Activated T-cell treated with anti-CD3 and anti-CD28 coated beads, Interleukin-2, amount 50 U/mL, for 4 hours (primary cell): ENCODE data around the gene HOGA1. TPM values are rescaled to one million over a fixed set of nuclear protein-coding genes. Genes with fewer than 3 reads are reported as not detected.

Experiments used
- ATAC-seq, 2 donors: fragments of 200-7000 bp; cut with Tn5 transposase; one replicate each; pipeline ENCODE4 v1.10.0; 2021
- DNase-seq: peaks from one replicate; pipeline ENCODE4 v3.0.0-alpha.2; 2020
- H3K27me3 Mint-ChIP-seq: one replicate; pipeline ENCODE4 v1.8.0; 2021; ENCODE audit warnings: low read depth, mixed read lengths
- H3K36me3 Mint-ChIP-seq: one replicate; pipeline ENCODE4 v1.8.0; 2022; ENCODE audit warnings: mixed read lengths; ENCODE audit not compliant: insufficient read depth
- H3K4me1 Mint-ChIP-seq: one replicate; pipeline ENCODE4 v1.8.0; 2021; ENCODE audit warnings: low read depth, mixed read lengths
- H3K4me3 Mint-ChIP-seq: one replicate; pipeline ENCODE4 v1.8.0; 2021; ENCODE audit warnings: mild to moderate bottlenecking, moderate library complexity, mixed read lengths
- H3K9me3 Mint-ChIP-seq: one replicate; pipeline ENCODE4 v1.8.0; 2021; ENCODE audit warnings: mixed read lengths
- total RNA-seq, 3 donors: library from RNA; stranded (reverse); gene quantifications; one replicate each; pipeline ENCODE4 v1.2.1, GENCODE V29; 2021

Gene HOGA1
- total RNA-seq, 3 donors from 2014 or later: not detected

DNA sequence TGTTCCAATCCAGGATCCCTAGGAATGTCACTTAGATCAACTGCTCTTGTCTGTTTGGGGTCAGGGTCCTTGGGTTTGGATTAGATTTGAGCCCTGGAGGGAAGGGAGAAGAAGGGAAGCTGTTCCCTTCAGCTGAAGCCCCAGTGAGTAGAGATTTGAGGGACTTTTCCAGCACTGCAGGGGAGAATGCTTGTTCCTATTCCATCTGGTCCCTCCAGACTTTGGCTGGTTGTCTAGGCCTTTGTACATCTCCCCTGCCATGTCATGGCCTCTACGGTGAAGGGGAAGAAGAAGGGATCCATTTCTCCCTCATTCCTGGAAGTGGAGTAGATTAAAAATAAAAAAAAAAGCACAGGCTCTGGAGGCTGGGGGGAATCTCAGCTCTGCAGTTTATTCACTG lies 16.4 kb downstream of the HOGA1 start:
- Mint-ChIP-seq H3K36me3 (no peaks in the 10 kb centered on the region), H3K4me1 (no peaks in the 10 kb centered on the region), H3K9me3 (no peaks in the 10 kb centered on the region), H3K27me3 (no peaks in the 10 kb centered on the region), H3K4me3 (no peak overlapping the region)
- no peak for ATAC-seq
- DNase-seq: no peak

DNA sequence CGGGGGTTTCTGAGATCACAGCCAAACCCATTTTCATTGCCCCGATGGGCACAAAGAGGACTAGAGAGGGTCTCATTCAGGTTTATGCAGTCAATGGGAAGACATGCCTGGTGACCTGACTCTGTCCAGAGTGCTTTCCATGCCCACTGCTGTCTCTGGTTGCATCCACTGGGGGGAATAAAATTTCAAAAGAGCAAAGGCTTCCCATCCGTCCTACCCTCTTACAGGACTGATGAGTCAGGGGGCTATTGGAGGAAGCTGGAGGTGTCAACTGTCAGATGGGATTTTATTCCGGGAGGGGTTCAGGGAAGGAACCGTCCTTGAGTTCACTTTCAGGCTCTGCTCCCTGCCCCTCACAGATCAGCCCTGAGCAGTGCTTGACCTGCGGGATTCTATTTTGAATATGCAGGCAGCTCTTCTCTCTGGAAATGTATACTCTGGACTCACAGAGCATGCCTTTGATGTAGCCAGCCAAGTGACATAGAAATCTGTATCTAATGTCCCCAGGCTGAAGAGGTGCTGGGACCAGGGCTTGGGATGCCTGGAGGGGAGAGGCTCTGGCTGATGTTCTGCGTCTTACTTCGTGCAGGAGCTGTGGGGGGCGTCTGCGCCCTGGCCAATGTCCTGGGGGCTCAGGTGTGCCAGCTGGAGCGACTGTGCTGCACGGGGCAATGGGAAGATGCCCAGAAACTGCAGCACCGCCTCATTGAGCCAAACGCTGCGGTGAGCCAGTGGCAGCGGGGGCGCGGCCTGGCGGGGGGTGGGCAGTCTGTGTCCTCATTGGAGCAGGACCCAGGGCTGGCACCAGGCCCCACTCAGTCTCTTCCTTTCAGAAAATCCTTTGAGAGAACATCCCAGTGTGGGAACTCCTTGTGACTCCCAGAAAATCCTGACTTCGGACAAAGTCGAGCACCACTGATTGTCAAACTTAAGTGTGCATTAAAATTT lies 17.4 kb downstream of the HOGA1 start:
- no peaks in the 10 kb centered on the region for H3K27me3 Mint-ChIP-seq
- H3K9me3 Mint-ChIP-seq: no peaks in the 10 kb centered on the region
- H3K4me3 Mint-ChIP-seq: no peak overlapping the region
- no peaks in the 10 kb centered on the region for H3K4me1 Mint-ChIP-seq
- H3K36me3 Mint-ChIP-seq: no peaks in the 10 kb centered on the region
- DNase-seq (no peak), ATAC-seq (no peak)

- DNase-seq (no peak), ATAC-seq (no peak)
- H3K9me3 Mint-ChIP-seq: no peaks in the 10 kb centered on the region
- H3K36me3 Mint-ChIP-seq: no peaks in the 10 kb centered on the region
- no peaks in the 10 kb centered on the region for H3K27me3 Mint-ChIP-seq
- no peak overlapping the region for H3K4me3 Mint-ChIP-seq
- no peaks in the 10 kb centered on the region for H3K4me1 Mint-ChIP-seq
Observed at GRCh38 chr10:97607095-97607636, 23.0 kb downstream of the HOGA1 start.

DNA sequence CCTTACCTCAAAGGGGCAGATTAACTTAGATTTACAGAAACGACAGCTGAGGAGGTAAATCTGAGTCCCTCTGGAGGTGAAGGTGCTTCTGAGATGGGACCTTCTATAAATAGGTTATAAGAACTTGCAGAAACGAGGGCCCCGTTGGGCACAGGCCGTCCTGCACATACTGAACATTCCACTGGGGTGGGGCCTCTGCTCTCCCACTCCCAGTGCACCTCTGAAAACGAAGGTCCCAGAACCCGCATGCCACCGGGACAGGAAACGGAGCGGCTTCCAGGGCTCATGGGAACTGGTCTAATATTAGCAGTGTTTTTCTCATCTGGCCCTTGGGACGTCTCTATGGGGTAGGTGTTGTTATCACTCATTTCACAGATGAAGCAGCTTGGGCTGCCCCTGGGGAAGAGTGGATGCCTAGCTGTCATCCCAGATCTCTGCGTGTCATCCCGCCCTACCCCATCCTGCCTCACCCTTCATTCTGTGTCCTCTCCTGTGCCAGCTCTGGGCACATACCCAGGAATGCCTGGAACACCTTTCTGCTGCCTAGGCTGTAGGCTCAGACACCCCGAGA lies 24.9 kb downstream of the HOGA1 start:
- ATAC-seq: no peak

DNA sequence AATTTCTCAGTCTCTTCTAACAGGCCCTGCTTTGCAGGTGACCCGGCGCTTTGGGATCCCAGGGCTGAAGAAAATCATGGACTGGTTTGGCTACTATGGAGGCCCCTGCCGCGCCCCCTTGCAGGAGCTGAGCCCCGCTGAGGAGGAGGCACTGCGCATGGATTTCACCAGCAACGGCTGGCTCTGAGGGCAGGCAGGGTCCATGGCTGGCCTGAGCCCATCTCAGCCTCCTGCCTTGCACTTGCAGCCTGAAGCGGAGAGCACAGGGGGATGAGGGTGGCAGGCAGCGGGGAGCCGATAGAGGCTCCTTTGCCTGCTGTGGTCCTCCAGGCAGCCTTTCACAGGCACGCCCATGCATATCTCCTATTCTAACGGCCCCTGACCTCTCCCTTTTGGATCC lies 27.3 kb downstream of the HOGA1 start:
- no peak for DNase-seq
- Mint-ChIP-seq H3K4me1 (no peaks in the 10 kb centered on the region), H3K36me3 (no peaks in the 10 kb centered on the region), H3K27me3 (no peaks in the 10 kb centered on the region), H3K4me3 (no peak overlapping the region), H3K9me3 (no peaks in the 10 kb centered on the region)
- no peak for ATAC-seq

More for the DNA sequence above, 24.9 kb downstream of the HOGA1 start:
- no peak for DNase-seq
- no peaks in the 10 kb centered on the region for H3K4me1 Mint-ChIP-seq
- H3K9me3 Mint-ChIP-seq: no peaks in the 10 kb centered on the region
- no peaks in the 10 kb centered on the region for H3K27me3 Mint-ChIP-seq
- H3K36me3 Mint-ChIP-seq: no peaks in the 10 kb centered on the region
- no peak overlapping the region for H3K4me3 Mint-ChIP-seq

DNA sequence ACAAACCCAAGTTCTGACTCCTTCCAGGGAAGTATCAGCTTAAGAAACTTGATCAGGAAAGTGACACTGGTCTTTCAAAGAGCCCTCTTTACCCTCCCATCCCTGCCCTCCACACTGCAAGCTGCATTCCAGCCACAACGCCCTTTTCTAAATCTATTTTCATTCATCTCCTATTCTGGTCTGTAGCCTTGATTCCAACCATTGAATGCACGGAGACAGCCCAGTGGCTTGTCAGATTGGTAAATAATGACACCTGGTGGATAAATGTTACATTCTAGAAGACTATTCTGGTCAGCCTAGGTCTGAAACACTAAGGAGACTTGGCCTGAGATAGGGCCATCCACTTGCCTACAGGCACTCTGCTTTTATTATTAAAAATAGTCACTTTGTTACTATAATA lies 28.2 kb downstream of the HOGA1 start:
- no peaks in the 10 kb centered on the region for H3K9me3 Mint-ChIP-seq

GRCh38 chr10:97618285-97618684 lies 34.1 kb downstream of the HOGA1 start:
- ATAC-seq (no peak), DNase-seq (no peak)
- Mint-ChIP-seq H3K9me3 (no peaks in the 10 kb centered on the region), H3K27me3 (no peaks in the 10 kb centered on the region), H3K4me1 (no peaks in the 10 kb centered on the region), H3K4me3 (no peak overlapping the region), H3K36me3 (no peaks in the 10 kb centered on the region)

More for the DNA sequence above, 28.2 kb downstream of the HOGA1 start:
- Mint-ChIP-seq H3K4me1 (no peaks in the 10 kb centered on the region), H3K36me3 (no peaks in the 10 kb centered on the region), H3K4me3 (no peak overlapping the region), H3K27me3 (no peaks in the 10 kb centered on the region)
- ATAC-seq (no peak), DNase-seq (no peak)

DNA sequence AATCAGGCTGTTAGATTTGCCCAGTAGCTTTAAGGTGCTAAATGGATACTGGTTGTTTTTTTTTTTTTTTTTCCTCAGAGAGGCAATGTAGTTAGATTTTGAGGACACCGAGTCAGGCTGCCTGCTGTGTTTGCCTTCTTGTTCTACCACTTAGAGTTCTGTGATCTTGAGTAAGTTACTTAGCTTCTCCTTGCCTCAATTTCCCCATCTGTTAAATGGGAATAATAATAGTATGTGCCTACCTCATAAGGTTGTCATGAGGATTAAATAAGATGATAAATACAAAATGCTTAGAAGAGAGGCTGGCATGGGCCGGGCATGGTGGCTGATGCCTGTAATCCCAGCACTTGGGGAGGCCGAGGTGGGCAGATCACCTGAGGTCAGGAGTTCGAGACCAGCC lies 34.5 kb downstream of the HOGA1 start:
- no peak overlapping the region for H3K4me3 Mint-ChIP-seq
- no peaks in the 10 kb centered on the region for H3K9me3 Mint-ChIP-seq
- DNase-seq (no peak), ATAC-seq (no peak)
- no peaks in the 10 kb centered on the region for H3K27me3 Mint-ChIP-seq
- H3K4me1 Mint-ChIP-seq: no peaks in the 10 kb centered on the region
- H3K36me3 Mint-ChIP-seq: no peaks in the 10 kb centered on the region

GRCh38 chr10:97623277-97623676 lies 39.1 kb downstream of the HOGA1 start:
- no peaks in the 10 kb centered on the region for H3K9me3 Mint-ChIP-seq
- DNase-seq (no peak), ATAC-seq (no peak)
- no peaks in the 10 kb centered on the region for H3K36me3 Mint-ChIP-seq
- H3K4me3 Mint-ChIP-seq: no peak overlapping the region
- H3K4me1 Mint-ChIP-seq: no peaks in the 10 kb centered on the region
- no peaks in the 10 kb centered on the region for H3K27me3 Mint-ChIP-seq

- DNase-seq: no peak
- Mint-ChIP-seq H3K4me1 (no peaks in the 10 kb centered on the region), H3K9me3 (no peaks in the 10 kb centered on the region), H3K4me3 (no peak overlapping the region), H3K27me3 (no peaks in the 10 kb centered on the region), H3K36me3 (no peaks in the 10 kb centered on the region)
- no peak for ATAC-seq
Observed at GRCh38 chr10:97627731-97628130, 43.5 kb downstream of the HOGA1 start.

DNA sequence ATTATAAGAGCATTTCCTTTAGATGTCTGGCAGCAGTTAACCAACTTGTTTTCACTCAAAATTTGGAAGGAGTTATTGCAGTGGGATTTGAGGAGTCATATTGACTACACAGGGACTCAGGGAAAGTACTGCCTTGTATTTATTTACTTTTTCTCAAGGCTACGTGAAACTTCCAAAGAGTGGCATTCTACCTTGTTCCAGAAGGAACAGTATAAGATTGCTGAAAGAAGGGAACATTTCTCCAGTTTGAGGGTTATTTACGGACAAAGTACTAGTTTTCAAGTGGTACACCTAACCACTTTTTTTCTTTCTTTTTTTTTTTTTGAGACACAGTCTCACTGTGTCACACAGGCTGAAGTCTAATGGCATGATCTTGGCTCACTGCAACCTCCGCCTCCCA lies 44.0 kb downstream of the HOGA1 start:
- Mint-ChIP-seq H3K4me3 (no peak overlapping the region), H3K36me3 (no peaks in the 10 kb centered on the region), H3K9me3 (no peaks in the 10 kb centered on the region), H3K27me3 (no peaks in the 10 kb centered on the region), H3K4me1 (peaks cover 1% of the 10 kb centered on the region)
- no peak for DNase-seq
- no peak for ATAC-seq

GRCh38 chr10:97629289-97629688 lies 45.1 kb downstream of the HOGA1 start:
- no peak for DNase-seq
- H3K9me3 Mint-ChIP-seq: no peaks in the 10 kb centered on the region
- no peaks in the 10 kb centered on the region for H3K27me3 Mint-ChIP-seq
- no peak overlapping the region for H3K4me3 Mint-ChIP-seq
- ATAC-seq: no peak
- peaks cover 8% of the 10 kb centered on the region for H3K4me1 Mint-ChIP-seq
- no peaks in the 10 kb centered on the region for H3K36me3 Mint-ChIP-seq

- H3K4me3 Mint-ChIP-seq: no peak overlapping the region
- peaks cover 8% of the 10 kb centered on the region for H3K4me1 Mint-ChIP-seq
- DNase-seq: no peak
- no peaks in the 10 kb centered on the region for H3K36me3 Mint-ChIP-seq
- no peaks in the 10 kb centered on the region for H3K27me3 Mint-ChIP-seq
- H3K9me3 Mint-ChIP-seq: no peaks in the 10 kb centered on the region
- ATAC-seq: no peak
Observed at GRCh38 chr10:97631098-97631497, 46.9 kb downstream of the HOGA1 start.

- ATAC-seq (peak; percentile 99), DNase-seq (peak; percentile 86)
- H3K4me3 Mint-ChIP-seq: peak within 1 kb of the TSS; percentile 93
- no peaks in the 10 kb centered on the region for H3K27me3 Mint-ChIP-seq
- no peaks in the 10 kb centered on the region for H3K9me3 Mint-ChIP-seq
- H3K36me3 Mint-ChIP-seq: no peaks in the 10 kb centered on the region
- H3K4me1 Mint-ChIP-seq: peaks cover 8% of the 10 kb centered on the region
Observed at GRCh38 chr10:97632949-97633884, 49.0 kb downstream of the HOGA1 start, which contains the start of gene MORN4. MORN4 (minus strand) TSS chr10:97633500; CDS start chr10:97619653, 13,847 bp downstream.
